Endothelial cell of umbilical vein (primary cell): ENCODE results near the gene SPRR3.

Experiments
- CTCF ChIP-seq, 2 donors: IDR thresholded peaks; 1 replicate in 1 of 2; 2 replicates in 1 of 2; pipeline ENCODE4 v1.5.1; 2011; ENCODE audit warnings: low read length in 2 of 2, mild to moderate bottlenecking in 2 of 2, moderate library complexity in 2 of 2, control low read depth in 1 of 2, inconsistent platforms in 1 of 2, low read depth in 1 of 2; ENCODE audit not compliant: insufficient read depth in 1 of 2; ENCODE audit errors: extremely low read depth in 1 of 2
- MAX ChIP-seq: IDR thresholded peaks from 2 replicates; pipeline ENCODE4 v1.6.1; 2011; ENCODE audit not compliant: insufficient read depth, insufficient read length

GRCh38 chr1:152995842-152996241 lies 5.7 kb upstream of the SPRR3 start:
- TF ChIP-seq CTCF (IDR thresholded peaks at IDR 0.05; ENCODE audit: extremely low read depth in 1 of 2, insufficient read depth in 1 of 2, low read depth in 1 of 2, low read length in 2 of 2) (no peak), MAX (no peak)
